Fibroblast of upper back skin (primary cell): Measurements from ENCODE around the gene HUWE1.

Experiments used
- DNase-seq: peaks from one replicate; pipeline ENCODE4 v3.0.0-alpha.2; 2013

Gene HUWE1

DNA sequence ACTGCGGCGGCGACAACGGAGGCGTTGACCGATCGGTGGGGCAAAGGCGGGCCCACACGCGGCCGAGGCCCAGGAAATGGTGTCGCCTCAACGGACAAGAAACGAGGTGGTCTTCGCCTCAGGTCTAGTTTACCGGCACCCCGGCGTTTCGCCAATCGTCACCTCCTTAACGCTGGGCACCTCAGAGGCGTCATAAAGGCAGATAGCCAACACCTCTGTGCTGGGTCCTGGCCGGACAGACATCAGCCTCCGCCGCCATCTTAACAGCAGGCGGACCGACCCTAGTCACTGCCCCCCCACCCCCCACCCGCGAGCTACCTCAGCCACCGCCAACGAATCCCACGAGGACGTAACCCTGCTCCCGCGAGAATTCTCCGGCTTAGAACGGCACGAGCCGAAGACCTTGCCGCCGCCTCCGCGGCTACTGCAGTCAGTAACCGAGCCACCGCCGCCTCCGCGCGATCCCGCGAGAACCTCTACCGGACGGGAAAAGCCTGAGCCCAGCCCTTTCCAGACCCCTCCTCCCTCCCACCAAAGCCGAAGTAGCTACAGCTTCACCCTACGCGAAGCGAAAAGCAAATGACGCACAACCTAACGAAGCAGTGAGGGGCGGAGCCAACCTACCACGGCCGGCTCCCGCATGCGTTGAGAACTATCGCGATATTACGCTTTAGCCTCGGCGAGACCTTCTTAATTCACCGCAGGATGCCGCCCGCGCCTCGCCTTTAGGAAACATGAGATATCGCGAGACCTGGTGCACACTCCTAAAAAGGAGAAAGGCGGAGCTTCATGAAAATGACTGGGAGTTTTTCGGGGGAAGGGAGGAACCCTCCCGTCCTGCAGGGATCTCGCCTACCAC is 2.7 kb downstream of the HUWE1 start:
- DNase-seq = peak; percentile 99

DNA sequence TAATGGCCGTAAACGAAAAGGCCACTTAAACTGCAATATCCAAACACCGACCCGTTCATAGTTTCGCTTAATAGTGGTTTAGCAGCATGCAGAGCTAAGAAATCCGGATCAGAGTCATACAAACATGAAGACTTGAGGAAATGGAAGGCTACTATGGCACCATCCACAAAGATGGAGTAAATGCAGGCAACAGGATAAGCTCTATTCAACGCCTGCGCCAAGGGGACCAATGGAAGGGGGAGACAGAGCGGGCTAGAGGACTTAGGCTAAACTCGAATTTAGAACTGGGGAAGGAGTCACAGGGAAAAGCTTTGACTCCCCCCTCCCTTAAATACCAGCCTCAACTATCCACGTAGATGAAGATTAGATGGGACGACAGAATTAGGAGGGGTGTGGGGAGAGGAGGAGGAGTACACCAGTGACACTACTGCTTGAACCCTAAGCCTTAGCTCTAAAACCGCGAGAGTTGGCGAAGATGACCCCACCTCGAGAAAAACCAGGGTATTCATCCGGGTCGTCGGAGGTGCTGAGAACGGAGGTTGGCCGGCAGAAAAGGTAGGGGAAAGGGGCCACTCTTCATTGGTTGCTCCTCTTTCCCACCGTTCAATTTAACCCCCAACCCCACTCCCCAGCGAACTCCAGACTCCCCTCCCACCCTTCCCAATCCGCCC is 3.5 kb downstream of the HUWE1 start:
- peak; percentile 59 for DNase-seq

DNA sequence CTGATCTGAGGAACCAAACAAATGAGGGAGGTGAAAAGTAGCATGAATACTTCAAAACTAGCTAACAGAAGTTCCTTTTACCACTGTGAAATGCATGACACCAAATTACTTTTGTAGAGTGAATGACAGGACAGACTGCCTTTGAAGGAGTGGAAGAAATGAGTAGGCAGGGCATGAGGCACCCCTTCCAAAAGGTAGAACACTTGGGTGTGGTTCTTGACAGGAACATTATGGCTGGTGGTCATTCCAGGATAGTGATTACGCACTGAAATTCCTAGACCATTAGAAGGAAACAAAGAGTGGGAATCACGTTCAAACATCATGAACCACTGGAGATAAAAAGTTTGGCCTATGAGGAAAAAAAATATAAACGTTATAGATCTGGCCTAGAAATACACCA is 4.9 kb downstream of the HUWE1 start:
- DNase-seq = no peak

DNA sequence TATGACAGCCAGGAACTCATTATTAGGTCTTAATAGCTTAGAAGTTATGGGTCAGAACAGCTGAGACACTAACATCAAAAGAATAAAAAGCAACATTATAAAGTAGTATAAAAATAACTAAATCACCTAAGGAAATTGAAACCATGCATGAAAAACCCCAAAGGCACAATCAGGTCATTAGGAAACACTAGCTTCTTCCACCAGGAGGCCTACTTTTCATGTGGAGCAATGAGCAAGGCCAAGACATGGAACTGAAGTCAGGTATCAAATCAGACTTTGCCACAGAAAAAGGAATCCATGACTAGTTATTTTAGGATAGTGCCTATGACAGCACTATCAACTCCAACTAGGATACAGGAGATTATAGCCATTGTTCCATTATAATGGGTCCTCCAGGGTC is 7.9 kb downstream of the HUWE1 start:
- no peak for DNase-seq

- DNase-seq = no peak
Observed at GRCh38 chrX:53677286-53677685, 9.2 kb downstream of the HUWE1 start.

- no peak for DNase-seq
Observed at GRCh38 chrX:53674581-53674980, 11.9 kb downstream of the HUWE1 start.

GRCh38 chrX:53669258-53669657 is 17.3 kb downstream of the HUWE1 start:
- DNase-seq = no peak

DNA sequence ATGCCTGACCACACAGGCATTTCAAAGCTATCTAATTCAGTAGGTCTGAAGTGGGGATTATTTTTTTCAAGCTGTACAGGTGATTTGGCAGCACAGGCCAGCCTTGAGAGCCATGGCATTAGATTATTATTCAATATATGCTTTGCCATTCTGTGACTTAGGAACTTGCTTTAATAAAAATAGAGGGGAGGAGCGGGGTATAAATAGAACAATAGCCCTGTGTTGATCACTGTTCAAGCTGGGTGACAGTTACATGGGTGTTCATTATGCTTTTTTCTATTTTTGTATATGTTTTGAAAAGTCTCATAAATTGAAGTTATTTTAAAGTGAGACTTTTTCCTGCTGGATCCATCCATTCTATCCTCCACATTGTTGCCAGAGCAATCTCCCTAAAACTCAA is 20.3 kb downstream of the HUWE1 start:
- no peak for DNase-seq

- no peak for DNase-seq
Observed at GRCh38 chrX:53660004-53660403, 26.5 kb downstream of the HUWE1 start.

DNA sequence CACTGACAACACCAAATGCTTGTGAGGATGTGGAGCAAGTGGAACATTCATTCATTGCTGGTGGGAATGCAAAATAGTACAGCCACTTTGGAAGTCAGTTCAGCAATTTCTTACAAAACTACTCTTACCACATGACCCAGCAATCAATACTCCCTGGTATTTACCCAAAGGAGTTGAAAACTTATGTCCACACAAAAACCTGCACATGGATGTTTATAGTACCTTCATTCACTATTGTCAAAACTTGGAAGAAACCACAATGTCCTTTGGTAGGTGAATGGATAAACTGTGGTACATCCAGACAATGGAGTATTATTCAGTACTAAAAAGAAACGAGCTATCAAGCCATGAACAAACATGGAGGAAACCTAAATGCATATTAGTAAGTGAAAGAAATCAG is 27.5 kb downstream of the HUWE1 start:
- DNase-seq = no peak

- no peak for DNase-seq
Observed at GRCh38 chrX:53656845-53657244, 29.7 kb downstream of the HUWE1 start.

DNA sequence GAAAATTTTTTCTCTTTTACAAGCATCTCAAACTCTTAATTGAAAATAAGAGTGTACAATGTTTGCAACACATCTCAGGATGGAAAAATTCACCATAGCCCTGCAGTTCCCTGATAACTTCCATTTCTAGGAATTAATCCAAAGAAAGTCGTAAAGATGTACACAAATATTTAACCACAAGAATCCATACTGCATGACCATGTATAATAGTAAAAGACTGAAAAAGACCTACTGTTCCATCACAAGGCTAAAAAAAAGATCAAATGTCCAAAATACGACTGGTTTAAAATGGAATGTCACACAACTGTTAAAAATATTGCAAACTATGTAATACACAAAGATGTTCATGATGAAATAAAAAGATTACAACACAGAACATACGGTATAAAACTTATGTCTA is 32.1 kb downstream of the HUWE1 start:
- DNase-seq = peak; percentile 38

DNA sequence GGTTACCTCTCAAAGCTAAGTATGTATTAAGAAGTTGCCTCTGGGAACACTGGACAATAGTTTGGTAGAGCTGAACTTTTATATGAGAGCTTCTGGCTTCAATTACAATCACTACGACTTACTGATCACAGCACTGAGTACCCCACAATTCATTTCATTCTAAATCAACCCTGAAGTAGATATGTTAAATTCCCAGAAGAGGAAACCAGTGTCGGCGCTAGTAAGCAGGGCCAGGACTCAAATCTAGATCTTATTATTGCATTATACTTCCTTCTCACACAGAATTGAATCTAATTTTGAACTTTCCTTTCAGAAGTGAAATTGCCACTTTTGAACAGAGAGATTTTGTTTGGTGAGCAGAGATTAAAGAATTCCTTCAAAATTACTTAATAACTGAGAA is 41.8 kb downstream of the HUWE1 start:
- no peak for DNase-seq

DNA sequence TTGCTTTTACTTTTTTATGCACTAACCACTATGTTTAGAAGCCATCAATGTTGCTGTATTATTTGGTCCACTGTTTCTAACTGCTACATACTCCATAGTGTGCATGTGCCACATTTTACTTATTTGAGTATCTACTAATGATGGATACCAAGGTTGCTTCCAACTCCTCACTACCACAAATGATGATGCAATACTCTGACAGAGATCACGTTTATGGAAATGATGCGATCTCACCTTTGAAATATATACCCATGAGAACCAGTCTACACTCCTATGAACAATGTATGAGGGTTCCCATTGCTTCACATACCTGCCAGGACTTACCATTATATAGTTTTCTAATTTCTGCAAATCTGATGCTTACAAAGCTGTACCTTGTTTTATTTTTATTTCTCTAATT is 44.2 kb downstream of the HUWE1 start:
- DNase-seq = peak; percentile 4

- DNase-seq = no peak
Observed at GRCh38 chrX:53639257-53639656, 47.3 kb downstream of the HUWE1 start.

GRCh38 chrX:53637479-53637878 is 49.0 kb downstream of the HUWE1 start:
- no peak for DNase-seq

GRCh38 chrX:53631156-53631555 is 55.4 kb downstream of the HUWE1 start:
- peak; percentile 20 for DNase-seq

- DNase-seq = no peak
Observed at GRCh38 chrX:53630261-53630660, 56.3 kb downstream of the HUWE1 start.

GRCh38 chrX:53622431-53622830 is 64.1 kb downstream of the HUWE1 start:
- no peak for DNase-seq

- no peak for DNase-seq
Observed at GRCh38 chrX:53621418-53621986, 65.0 kb downstream of the HUWE1 start.

GRCh38 chrX:53616946-53617345 is 69.6 kb downstream of the HUWE1 start:
- no peak for DNase-seq

- no peak for DNase-seq
Observed at GRCh38 chrX:53606456-53606855, 80.1 kb downstream of the HUWE1 start.

DNA sequence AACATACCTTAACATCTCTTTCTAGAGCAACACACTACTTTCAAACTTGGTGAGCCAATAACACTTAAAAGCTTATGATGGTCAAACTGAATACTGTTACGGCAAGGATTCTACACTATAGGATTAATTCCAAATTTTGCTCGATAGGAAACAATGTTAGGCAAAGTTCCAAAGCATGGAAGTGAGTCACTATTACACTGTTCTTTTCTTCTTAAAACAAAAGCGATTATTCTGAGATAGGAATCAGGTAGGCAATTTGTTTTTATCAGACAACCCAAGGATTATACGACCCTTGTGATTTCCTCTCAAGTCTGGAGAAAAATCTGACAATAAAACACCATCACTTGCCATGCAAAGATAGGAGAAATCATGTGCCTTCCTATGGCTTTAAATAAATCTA is 81.5 kb downstream of the HUWE1 start:
- peak; percentile 1 for DNase-seq

DNA sequence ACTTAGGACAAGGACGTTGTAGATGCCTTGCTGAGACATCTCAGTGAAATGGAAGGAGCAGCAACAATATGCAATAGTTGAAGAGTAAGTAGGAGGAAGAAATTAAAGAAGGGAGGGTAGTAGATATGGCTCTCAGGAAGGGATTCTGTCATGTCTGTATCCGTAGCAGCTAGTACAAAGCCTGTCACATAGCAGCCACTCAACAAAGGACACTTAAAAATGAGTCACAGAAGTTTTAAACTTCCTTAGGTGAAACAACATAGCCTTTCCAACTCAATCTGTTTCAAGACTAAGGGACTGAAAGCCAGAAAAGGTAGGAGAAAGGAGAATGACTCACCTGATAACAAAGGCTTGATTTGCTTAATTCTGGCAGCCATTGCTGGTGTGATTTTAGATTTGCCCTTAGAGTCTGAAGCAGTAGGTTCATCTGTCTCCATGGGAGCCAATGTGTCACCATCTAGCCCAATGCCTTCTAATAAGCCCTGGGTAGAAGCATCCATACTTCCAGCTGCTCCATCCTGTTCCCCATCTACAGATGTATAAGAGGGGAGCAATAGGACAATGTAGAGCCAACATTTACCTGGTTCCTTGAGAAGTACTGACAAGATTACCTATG is 86.6 kb downstream of the HUWE1 start:
- no peak for DNase-seq
